HepG2 (cell line): ENCODE results near the gene SLC17A9. TPM values are rescaled to one million over a fixed set of nuclear protein-coding genes. Genes with fewer than 3 reads are reported as not detected.

Experiments
- BORCS8-MEF2B ChIP-seq: sonication (generic); formaldehyde crosslinking; IDR thresholded peaks from 2 replicates; pipeline ENCODE4 v1.8.0; 2022; ENCODE audit warnings: mild to moderate bottlenecking, missing genetic modification reagents
- CENPT ChIP-seq: sonication (generic); formaldehyde crosslinking; IDR thresholded peaks from 2 replicates; pipeline ENCODE4 v1.8.0; 2022; ENCODE audit warnings: low read depth, mild to moderate bottlenecking, moderate library complexity, missing genetic modification reagents
- HMG20A ChIP-seq: IDR thresholded peaks from 2 replicates; pipeline ENCODE4 v1.6.1; 2016; ENCODE audit warnings: borderline replicate concordance
- JUND ChIP-seq: sonication (generic); formaldehyde crosslinking; IDR thresholded peaks from 2 replicates; pipeline ENCODE4 v1.8.0; 2022; ENCODE audit warnings: mild to moderate bottlenecking, missing genetic modification reagents
- MAF1 ChIP-seq: sonication (generic); formaldehyde crosslinking; IDR thresholded peaks from 2 replicates; pipeline ENCODE4 v1.5.0; 2020; ENCODE audit warnings: missing genetic modification reagents, borderline replicate concordance
- MED13 ChIP-seq: sonication (generic); formaldehyde crosslinking; IDR thresholded peaks from 2 replicates; pipeline ENCODE4 v1.5.0; 2020; ENCODE audit warnings: missing genetic modification reagents
- MTA3 ChIP-seq: sonication (generic); formaldehyde crosslinking; IDR thresholded peaks from 2 replicates; pipeline ENCODE4 v1.4.0; 2020; ENCODE audit warnings: missing genetic modification reagents
- MYC ChIP-seq: sonication (generic); formaldehyde crosslinking; IDR thresholded peaks from 2 replicates; pipeline ENCODE4 v1.9.0; 2021; ENCODE audit warnings: missing genetic modification reagents, borderline replicate concordance
- NFATC3 ChIP-seq: sonication (generic); formaldehyde crosslinking; IDR thresholded peaks from 2 replicates; pipeline ENCODE4 v1.5.1; 2020; ENCODE audit warnings: mild to moderate bottlenecking, missing genetic modification reagents
- NFYC ChIP-seq: IDR thresholded peaks from 2 replicates; pipeline ENCODE4 v1.6.1; 2016; ENCODE audit warnings: missing genetic modification reagents, missing compliant biosample characterization
- TFE3 ChIP-seq: IDR thresholded peaks from 2 replicates; pipeline ENCODE4 v1.6.1; 2016
- ZNF281 ChIP-seq: sonication (generic); formaldehyde crosslinking; IDR thresholded peaks from 2 replicates; pipeline ENCODE4 v1.4.0; 2020; ENCODE audit warnings: missing genetic modification reagents, borderline replicate concordance
- ZNF318 ChIP-seq: sonication (generic); formaldehyde crosslinking; IDR thresholded peaks from 2 replicates; pipeline ENCODE4 v1.4.0; 2020; ENCODE audit warnings: mild to moderate bottlenecking, missing genetic modification reagents
- ZNF451 ChIP-seq: sonication (generic); formaldehyde crosslinking; IDR thresholded peaks from 2 replicates; pipeline ENCODE4 v1.5.0; 2020; ENCODE audit warnings: mild to moderate bottlenecking, missing genetic modification reagents
- polyA plus RNA-seq, 8 experiments: library from polyadenylated mRNA; depleted of rRNA in 3 of 8; stranded (reverse) in 7 of 8; unstranded in 1 of 8; fragments of >200 nt; fragmentation: Illumina TruSeq in 4 of 8; extraction: Trizol in 4 of 8; gene quantifications; 2 replicates each; pipeline versions ENCODE4 v1.2.1 to v1.2.3, GENCODE V29; 2011 to 2016; ENCODE audit warnings: low read depth in 4 of 8, missing spikeins in 1 of 8, mixed read lengths in 1 of 8; ENCODE audit not compliant: insufficient read depth in 1 of 8
- total RNA-seq, 5 experiments: library from RNA; depleted of rRNA; stranded (reverse); fragments of >200 nt; fragmentation: Illumina TruSeq; extraction: Trizol; gene quantifications; 2 replicates each; pipeline ENCODE4 v1.2.3, GENCODE V29; 2016; ENCODE audit warnings: low read depth in 1 of 5
- TF ChIP-seq, protein P1 (sequence below): sonication (generic); formaldehyde crosslinking; IDR thresholded peaks from 2 replicates; pipeline ENCODE4 v1.5.1; 2020; ENCODE audit warnings: mild to moderate bottlenecking, missing genetic modification reagents, moderate library complexity

SLC17A9 gene
- total and polyA plus RNA-seq, 2 of the 13 experiments (the other 11 are each of a cell fraction or from before 2014, with no cell fraction given) = 110 to 191 TPM

- TF ChIP-seq ZNF318 (peak; percentile 85; the same call in 1 of the 2 replicates), CENPT (CRISPR knock-in tag) (no peak), NFATC3 (CRISPR knock-in tag) (no peak), JUND (CRISPR knock-in tag) (no peak), NFYC (CRISPR knock-in tag) (no peak), HMG20A (no peak), MED13 (CRISPR knock-in tag) (peak; percentile 14; the same call in 1 of the 2 replicates), MAF1 (CRISPR knock-in tag) (peak; percentile 84; the same call in 1 of the 2 replicates), BORCS8-MEF2B (CRISPR knock-in tag) (peak; percentile 34; the same call in 1 of the 2 replicates), MYC (peak; percentile 27; the same call in 1 of the 2 replicates), ZNF281 (CRISPR knock-in tag) (no peak), ZNF451 (CRISPR knock-in tag) (no peak), MTA3 (CRISPR knock-in tag) (no peak), TFE3 (CRISPR knock-in tag) (no peak; the same call in 1 of the 2 replicates)
- TF ChIP-seq, protein P1, sequence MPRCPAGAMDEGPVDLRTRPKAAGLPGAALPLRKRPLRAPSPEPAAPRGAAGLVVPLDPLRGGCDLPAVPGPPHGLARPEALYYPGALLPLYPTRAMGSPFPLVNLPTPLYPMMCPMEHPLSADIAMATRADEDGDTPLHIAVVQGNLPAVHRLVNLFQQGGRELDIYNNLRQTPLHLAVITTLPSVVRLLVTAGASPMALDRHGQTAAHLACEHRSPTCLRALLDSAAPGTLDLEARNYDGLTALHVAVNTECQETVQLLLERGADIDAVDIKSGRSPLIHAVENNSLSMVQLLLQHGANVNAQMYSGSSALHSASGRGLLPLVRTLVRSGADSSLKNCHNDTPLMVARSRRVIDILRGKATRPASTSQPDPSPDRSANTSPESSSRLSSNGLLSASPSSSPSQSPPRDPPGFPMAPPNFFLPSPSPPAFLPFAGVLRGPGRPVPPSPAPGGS (CRISPR knock-in tag) = no peak; the same call in none of the 2 replicates
Measured at GRCh38 chr20:62968378-62969178, 16.1 kb downstream of the SLC17A9 start (continued).
